ENCODE data around the gene CTTNBP2NL.

The CTTNBP2NL gene

GRCh38 chr1:112395821-112396652 is at the start of gene CTTNBP2NL:
Gene CTTNBP2NL, plus strand, starts transcription at chr1:112396214. Its CDS starts 19,952 bp downstream, at chr1:112416166.
- no peak for TF ChIP-seq CTCF (IDR thresholded peaks at IDR 0.05; ENCODE audit: insufficient read depth, low read depth, low read length, missing control alignments)
- DNase-seq (ENCODE audit: low read depth), result peak; percentile 96
- H3K4me3 ChIP-seq (ENCODE audit: low read length), result peak within 1 kb of the TSS; percentile 99

GRCh38 chr1:112346801-112347350 is 49.1 kb upstream of the CTTNBP2NL start:
- DNase-seq (ENCODE audit: low read depth), result no peak
- H3K4me3 ChIP-seq (ENCODE audit: low read length), result no peak overlapping the region
- TF ChIP-seq CTCF (IDR thresholded peaks at IDR 0.05; ENCODE audit: insufficient read depth, low read depth, low read length, missing control alignments), result no peak

GRCh38 chr1:112356765-112357164 is 39.2 kb upstream of the CTTNBP2NL start:
- TF ChIP-seq CTCF (IDR thresholded peaks at IDR 0.05; ENCODE audit: insufficient read depth, low read depth, low read length, missing control alignments), result no peak
- DNase-seq (ENCODE audit: low read depth), result no peak
- H3K4me3 ChIP-seq (ENCODE audit: low read length), result no peak overlapping the region

GRCh38 chr1:112357467-112357866 is 38.5 kb upstream of the CTTNBP2NL start:
- DNase-seq (ENCODE audit: low read depth), result no peak
- no peak overlapping the region for H3K4me3 ChIP-seq (ENCODE audit: low read length)
- no peak for TF ChIP-seq CTCF (IDR thresholded peaks at IDR 0.05; ENCODE audit: insufficient read depth, low read depth, low read length, missing control alignments)

GRCh38 chr1:112358061-112358770 is 37.8 kb upstream of the CTTNBP2NL start:
- no peak for TF ChIP-seq CTCF (IDR thresholded peaks at IDR 0.05; ENCODE audit: insufficient read depth, low read depth, low read length, missing control alignments)
- no peak overlapping the region for H3K4me3 ChIP-seq (ENCODE audit: low read length)
- DNase-seq (ENCODE audit: low read depth), result no peak

GRCh38 chr1:112358798-112359408 is 37.1 kb upstream of the CTTNBP2NL start:
- peak; percentile 90 for TF ChIP-seq CTCF (IDR thresholded peaks at IDR 0.05; ENCODE audit: insufficient read depth, low read depth, low read length, missing control alignments)
- no peak overlapping the region for H3K4me3 ChIP-seq (ENCODE audit: low read length)
- peak; percentile 77 for DNase-seq (ENCODE audit: low read depth)

Measured in epithelial cell of esophagus (primary cell).